SK-N-SH treated with all-trans-retinoic acid at 6 μM for 48 hours (cell line): ENCODE results near the gene CCDC57.

Experiments
- ARNTL ChIP-seq: fragments of 450-650 bp; formaldehyde crosslinking; IDR thresholded peaks from 2 replicates; pipeline ENCODE4 v1.5.0; 2020; ENCODE audit warnings: low read depth, mild to moderate bottlenecking, moderate library complexity, borderline replicate concordance
- ESRRG ChIP-seq: fragments of 250-450 bp; sonication (Bioruptor Pico); IDR thresholded peaks from 2 replicates; pipeline ENCODE4 v1.6.1; 2021; ENCODE audit warnings: mild to moderate bottlenecking
- OSR1 ChIP-seq: fragments of 250-450 bp; sonication (Bioruptor Pico); IDR thresholded peaks from 2 replicates; pipeline ENCODE4 v1.8.0; 2022; ENCODE audit warnings: moderate library complexity, mild to moderate bottlenecking, inconsistent platforms
- RARB ChIP-seq: fragments of 250-450 bp; sonication (Bioruptor Pico); IDR thresholded peaks from 2 replicates; pipeline ENCODE4 v1.8.0; 2021; ENCODE audit warnings: mild to moderate bottlenecking, moderate library complexity
- TOX ChIP-seq: fragments of 250-450 bp; sonication (Bioruptor Pico); IDR thresholded peaks from 2 replicates; pipeline ENCODE4 v1.8.0; 2021; ENCODE audit warnings: mild to moderate bottlenecking, moderate library complexity, borderline replicate concordance
- ZC3H10 ChIP-seq: fragments of 250-450 bp; sonication (Bioruptor Pico); IDR thresholded peaks from 2 replicates; pipeline ENCODE4 v1.5.1; 2021; ENCODE audit warnings: mild to moderate bottlenecking, moderate library complexity
- ZNF565 ChIP-seq: fragments of 450-650 bp; formaldehyde crosslinking; conservative IDR thresholded peaks from 2 replicates; pipeline ENCODE4 v1.5.0; 2020; ENCODE audit warnings: low read depth, mild to moderate bottlenecking, moderate library complexity

GRCh38 chr17:82110298-82110697 lies 102.3 kb downstream of the CCDC57 start:
- TF ChIP-seq TOX, result no peak
- TF ChIP-seq RARB (CRISPR knock-in tag), result no peak
- TF ChIP-seq ZC3H10 (CRISPR knock-in tag), result no peak
- TF ChIP-seq ZNF565 (CRISPR knock-in tag), result no peak
- no peak for TF ChIP-seq ESRRG (CRISPR knock-in tag)
- no peak for TF ChIP-seq ARNTL (CRISPR knock-in tag)
- TF ChIP-seq OSR1 (CRISPR knock-in tag), result no peak
